MCF 10A (cell line): Measurements from ENCODE around the gene LGALS3BP. TPM values are rescaled to one million over a fixed set of nuclear protein-coding genes. Genes with fewer than 3 reads are reported as not detected.

Source experiments
- BruUV-seq: library from RNA; stranded (reverse); fragments of 400-500 nt; replicated peaks from 2 replicates; lab custom pipeline; 2021; lab: Mats Ljungman, UMichigan
- CTCF ChIA-PET: fragments of 300-600 bp; sonication (Branson Sonifier 250); formaldehyde crosslinking; extraction: SDS; loops from one replicate; lab custom pipeline; 2021; ENCODE audit warnings: antibody characterized with exemption, inconsistent platforms; lab: Yijun Ruan, JAX
- POLR2A ChIA-PET: fragments of 300-600, 350-650 bp; sonication (Branson Sonifier 250); formaldehyde crosslinking; extraction: SDS; loops from one replicate; lab custom pipeline; 2020; ENCODE audit warnings: antibody characterized with exemption, inconsistent platforms; lab: Yijun Ruan, JAX
- DNase-seq: peaks from one replicate; pipeline ENCODE4 v3.0.0-alpha.2; 2018; ENCODE audit not compliant: unreplicated experiment
- H3K27ac Mint-ChIP-seq: one replicate; pipeline ENCODE4 v1.8.0; 2022; ENCODE audit warnings: mild to moderate bottlenecking, low read depth, mixed read lengths; ENCODE audit not compliant: unreplicated experiment
- H3K27me3 Mint-ChIP-seq: one replicate; pipeline ENCODE4 v1.8.0; 2022; ENCODE audit warnings: mixed read lengths; ENCODE audit not compliant: insufficient read depth, unreplicated experiment
- H3K36me3 Mint-ChIP-seq: one replicate; pipeline ENCODE4 v1.8.0; 2022; ENCODE audit warnings: mild to moderate bottlenecking, moderate library complexity, mixed read lengths; ENCODE audit not compliant: insufficient read depth, unreplicated experiment
- H3K4me1 Mint-ChIP-seq: one replicate; pipeline ENCODE4 v1.8.0; 2022; ENCODE audit warnings: mixed read lengths; ENCODE audit not compliant: insufficient read depth, unreplicated experiment
- H3K4me3 Mint-ChIP-seq: one replicate; pipeline ENCODE4 v1.8.0; 2022; ENCODE audit warnings: mild to moderate bottlenecking, moderate library complexity, mixed read lengths; ENCODE audit not compliant: unreplicated experiment
- H3K9me3 Mint-ChIP-seq: one replicate; pipeline ENCODE4 v1.8.0; 2022; ENCODE audit warnings: mixed read lengths; ENCODE audit not compliant: unreplicated experiment
- intact Hi-C: fragments of 100-400 bp; cut with micrococcal nuclease; formaldehyde crosslinking; loops from 2 replicates; pipeline ENCODE4 v1.14.1; 2022
- total RNA-seq: library from RNA; stranded (reverse); gene quantifications from 2 replicates; pipeline ENCODE4 v1.2.3, GENCODE V29; 2022
- TF ChIP-seq, protein P1 (sequence below): fragments of 200-600 bp; IDR thresholded peaks from one replicate; pipeline ENCODE4 v1.8.0; 2022; ENCODE audit warnings: antibody characterized with exemption, mild to moderate bottlenecking; ENCODE audit not compliant: unreplicated experiment

Gene LGALS3BP
- total RNA-seq, 1 experiment from 2014 or later = 58.0 TPM

DNA sequence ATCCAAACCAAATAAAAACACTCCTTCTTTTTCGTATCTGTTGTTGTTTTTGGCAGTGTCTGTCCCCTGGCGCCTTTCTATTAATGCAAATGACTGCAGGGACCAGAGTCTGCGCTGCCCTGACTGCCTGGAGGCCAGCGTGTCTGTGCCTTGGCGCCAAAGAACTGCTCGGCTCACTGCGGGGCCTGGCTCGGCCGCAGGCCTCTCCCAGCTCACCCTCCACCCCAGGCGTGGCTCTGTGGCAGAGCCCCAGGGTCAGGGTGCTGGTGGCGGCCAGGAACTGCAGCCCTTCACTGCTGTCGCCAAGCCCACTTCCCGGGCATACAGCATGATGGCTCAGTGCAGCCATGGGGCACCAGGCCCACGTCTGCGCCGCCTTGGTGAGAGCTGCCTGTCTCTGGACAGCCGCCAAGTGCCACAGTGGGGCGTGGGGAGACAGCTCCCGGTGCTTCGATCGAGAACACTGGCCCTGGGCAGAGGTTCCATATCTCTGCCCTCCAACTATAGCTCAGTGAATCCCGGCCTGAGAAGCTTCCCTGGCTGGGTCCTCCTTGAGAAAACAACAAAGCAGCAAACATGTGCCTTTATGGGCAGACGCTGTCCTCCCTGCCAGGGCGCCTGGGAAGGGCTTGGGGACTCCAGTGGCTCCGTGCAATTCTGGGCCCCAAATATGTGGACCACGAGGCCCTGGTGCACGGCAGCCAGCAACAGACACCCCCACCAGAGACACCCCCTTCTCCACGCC, 18.8 kb upstream of the LGALS3BP start:
- TF ChIP-seq, protein P1, sequence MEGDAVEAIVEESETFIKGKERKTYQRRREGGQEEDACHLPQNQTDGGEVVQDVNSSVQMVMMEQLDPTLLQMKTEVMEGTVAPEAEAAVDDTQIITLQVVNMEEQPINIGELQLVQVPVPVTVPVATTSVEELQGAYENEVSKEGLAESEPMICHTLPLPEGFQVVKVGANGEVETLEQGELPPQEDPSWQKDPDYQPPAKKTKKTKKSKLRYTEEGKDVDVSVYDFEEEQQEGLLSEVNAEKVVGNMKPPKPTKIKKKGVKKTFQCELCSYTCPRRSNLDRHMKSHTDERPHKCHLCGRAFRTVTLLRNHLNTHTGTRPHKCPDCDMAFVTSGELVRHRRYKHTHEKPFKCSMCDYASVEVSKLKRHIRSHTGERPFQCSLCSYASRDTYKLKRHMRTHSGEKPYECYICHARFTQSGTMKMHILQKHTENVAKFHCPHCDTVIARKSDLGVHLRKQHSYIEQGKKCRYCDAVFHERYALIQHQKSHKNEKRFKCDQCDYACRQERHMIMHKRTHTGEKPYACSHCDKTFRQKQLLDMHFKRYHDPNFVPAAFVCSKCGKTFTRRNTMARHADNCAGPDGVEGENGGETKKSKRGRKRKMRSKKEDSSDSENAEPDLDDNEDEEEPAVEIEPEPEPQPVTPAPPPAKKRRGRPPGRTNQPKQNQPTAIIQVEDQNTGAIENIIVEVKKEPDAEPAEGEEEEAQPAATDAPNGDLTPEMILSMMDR = no peak
- no TSS peak for BruUV-seq
- ChIA-PET CTCF (no interaction called here), POLR2A (interaction anchor here (1.1 kb wide), 1 partner anchor 12 kb away, joined by 3 read pairs; no protein-coding TSS in a partner anchor)
- H3K27ac Mint-ChIP-seq = no peak overlapping the region
- H3K4me1 Mint-ChIP-seq = no peaks in the 10 kb centered on the region
- no peak overlapping the region for H3K4me3 Mint-ChIP-seq
- no peaks in the 10 kb centered on the region for H3K9me3 Mint-ChIP-seq
- DNase-seq = no peak
- intact Hi-C loops = no loop called here
- H3K27me3 Mint-ChIP-seq = no peaks in the 10 kb centered on the region
- H3K36me3 Mint-ChIP-seq = peaks cover 46% of the 10 kb centered on the region

GRCh38 chr17:78997881-78998280, 18.2 kb upstream of the LGALS3BP start:
- Mint-ChIP-seq H3K4me1 (no peaks in the 10 kb centered on the region), H3K27me3 (no peaks in the 10 kb centered on the region), H3K27ac (no peak overlapping the region), H3K9me3 (no peaks in the 10 kb centered on the region), H3K4me3 (no peak overlapping the region), H3K36me3 (peaks cover 52% of the 10 kb centered on the region)
- BruUV-seq = no TSS peak
- CTCF ChIA-PET = interaction anchor here (1.2 kb wide), 1 partner anchor 396 kb away, joined by 5 read pairs; no protein-coding TSS in a partner anchor
- intact Hi-C loops = no loop called here
- DNase-seq = no peak
- TF ChIP-seq, protein P1 = no peak
- POLR2A ChIA-PET = no interaction called here

DNA sequence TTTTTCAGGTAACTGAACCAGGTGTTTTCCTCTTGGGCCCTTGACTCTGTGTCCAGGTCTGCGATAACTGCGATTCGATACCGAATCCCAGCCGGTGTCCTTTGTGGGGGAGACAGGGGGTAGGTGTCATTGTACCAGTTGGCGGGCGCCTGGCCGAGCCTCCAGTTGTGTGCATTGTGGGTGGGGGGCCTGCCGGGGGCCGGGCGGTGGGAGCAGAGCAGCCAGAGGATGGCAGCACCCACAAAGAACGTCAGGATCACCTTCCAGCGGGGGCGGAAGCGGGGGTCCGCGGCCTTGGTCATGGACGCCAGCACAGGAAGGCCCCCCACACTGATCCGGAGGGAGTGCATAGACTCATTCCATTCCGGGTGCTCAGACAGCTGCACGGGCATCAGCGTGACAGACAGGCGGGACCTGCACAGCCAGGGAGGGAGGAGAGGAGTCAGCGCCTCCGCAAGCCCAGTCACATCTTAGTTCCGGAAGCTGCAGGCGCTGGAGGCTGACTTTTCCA, 17.6 kb upstream of the LGALS3BP start:
- ChIA-PET CTCF (interaction anchor here (1.2 kb wide), 1 partner anchor 396 kb away, joined by 5 read pairs; no protein-coding TSS in a partner anchor), POLR2A (interaction anchor here (0.7 to 1.4 kb wide), 2 partner anchors 10 to 55 kb away, joined by 3 read pairs; no protein-coding TSS in a partner anchor)
- Mint-ChIP-seq H3K36me3 (peaks cover 58% of the 10 kb centered on the region), H3K4me3 (no peak overlapping the region), H3K27ac (no peak overlapping the region), H3K27me3 (no peaks in the 10 kb centered on the region), H3K4me1 (no peaks in the 10 kb centered on the region), H3K9me3 (no peaks in the 10 kb centered on the region)
- BruUV-seq = no TSS peak
- intact Hi-C loops = no loop called here
- TF ChIP-seq, protein P1 = no peak
- DNase-seq = no peak

- ChIA-PET CTCF (interaction anchor here (1.2 kb wide), 1 partner anchor 397 kb away, joined by 5 read pairs; no protein-coding TSS in a partner anchor), POLR2A (interaction anchor here (0.7 to 1.4 kb wide), 2 partner anchors 10 to 55 kb away, joined by 3 read pairs; no protein-coding TSS in a partner anchor)
- peaks cover 61% of the 10 kb centered on the region for H3K36me3 Mint-ChIP-seq
- no peak overlapping the region for H3K27ac Mint-ChIP-seq
- no peaks in the 10 kb centered on the region for H3K27me3 Mint-ChIP-seq
- BruUV-seq = no TSS peak
- no peaks in the 10 kb centered on the region for H3K9me3 Mint-ChIP-seq
- H3K4me3 Mint-ChIP-seq = no peak overlapping the region
- TF ChIP-seq, protein P1 = no peak
- DNase-seq = no peak
- no peaks in the 10 kb centered on the region for H3K4me1 Mint-ChIP-seq
- intact Hi-C loops = no loop called here
Observed at GRCh38 chr17:78996781-78997201, 17.1 kb upstream of the LGALS3BP start.
